NB4 (cell line): ENCODE data around the gene TRMU.

Experiments
- DNase-seq: peaks from one replicate; pipeline ENCODE4 v3.0.0; 2010; ENCODE audit warnings: low read depth
- H3K4me3 ChIP-seq: one replicate; pipeline ENCODE4 v1.5.1; 2011; ENCODE audit warnings: mild to moderate bottlenecking, low read depth, low read length, moderate library complexity
- MYC ChIP-seq: IDR thresholded peaks from 2 replicates; pipeline ENCODE4 v1.6.1; 2011; ENCODE audit warnings: low read depth, low read length
- POLR2A ChIP-seq: IDR thresholded peaks from 2 replicates; pipeline ENCODE4 v1.6.1; 2011; ENCODE audit warnings: mild to moderate bottlenecking; ENCODE audit not compliant: insufficient read length; ENCODE audit errors: extremely low read depth
- TF ChIP-seq, protein P1 (sequence below): IDR thresholded peaks from one replicate; pipeline ENCODE4 v1.5.1; 2012; ENCODE audit warnings: low read depth, low read length
- TF ChIP-seq, protein P2 (sequence below): IDR thresholded peaks from 2 replicates; pipeline ENCODE4 v1.6.1; 2011; ENCODE audit warnings: low read depth, low read length

TRMU gene

DNA sequence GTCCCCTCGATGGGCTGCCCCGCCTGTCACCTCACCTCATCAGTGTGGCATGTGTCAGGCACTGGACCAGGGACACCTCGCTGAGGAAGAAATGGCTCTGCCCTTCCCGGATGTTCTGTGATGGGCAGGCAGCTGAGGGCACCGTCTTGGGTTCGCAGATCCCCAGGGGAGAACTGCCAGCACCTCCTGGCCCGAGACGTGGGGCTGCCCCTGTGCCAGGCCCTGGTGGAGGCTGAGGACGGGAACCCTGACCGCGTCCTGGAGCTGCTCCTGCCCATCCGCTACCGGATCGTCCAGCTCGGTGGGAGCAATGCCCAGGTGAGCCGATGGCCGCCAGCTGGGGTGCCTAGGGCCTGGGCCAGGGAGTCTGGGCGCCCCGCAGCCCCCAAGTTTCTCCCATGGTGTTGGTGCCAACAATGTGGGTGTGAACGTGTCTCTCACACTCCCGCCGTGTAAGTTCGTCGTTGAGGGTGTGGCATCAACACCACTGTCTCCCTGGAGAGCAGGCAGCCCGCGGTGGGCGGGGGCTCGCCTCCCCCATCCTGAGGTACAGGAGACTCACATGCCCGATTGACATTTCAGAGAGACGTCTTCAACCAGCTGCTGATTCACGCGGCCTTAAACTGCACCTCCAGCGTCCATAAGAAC, 46.1 kb upstream of the TRMU start:
- H3K4me3 ChIP-seq, result no peak overlapping the region
- DNase-seq, result peak; percentile 25
- no peak for TF ChIP-seq POLR2A

DNA sequence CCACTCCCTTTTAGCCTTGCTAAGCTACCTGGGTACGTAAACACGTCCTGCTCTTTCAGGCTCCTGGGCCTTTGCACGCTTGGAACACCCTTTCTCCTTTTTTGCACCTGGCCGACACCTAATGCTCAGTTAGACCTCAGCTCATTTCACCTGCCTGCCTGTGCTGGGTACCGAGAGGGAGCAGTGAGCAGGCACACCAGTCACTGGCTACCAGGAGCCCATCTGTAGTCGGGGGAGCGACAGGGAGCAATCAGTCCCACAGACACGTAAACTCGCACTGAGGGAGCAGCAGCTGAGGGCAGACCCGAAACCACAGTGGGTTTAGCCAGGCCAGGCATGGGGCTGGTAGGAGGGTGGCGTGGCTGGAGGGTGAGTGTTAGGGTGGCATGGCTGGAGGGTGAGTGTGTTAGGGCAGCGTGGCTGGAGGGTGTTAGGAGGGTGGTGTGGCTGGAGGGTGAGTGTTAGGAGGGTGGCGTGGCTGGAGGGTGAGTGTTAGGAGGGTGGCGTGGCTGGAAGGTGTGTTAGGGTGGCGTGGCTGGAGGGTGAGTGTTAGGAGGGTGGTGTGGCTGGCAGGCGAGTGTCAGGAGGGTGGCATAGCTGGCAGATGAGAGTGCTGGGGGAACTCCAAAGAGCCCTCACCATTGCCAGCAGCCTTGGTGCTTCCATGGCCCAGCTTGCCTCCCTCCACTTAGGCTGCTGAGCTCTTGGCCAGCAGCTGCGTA, 45.2 kb upstream of the TRMU start:
- no peak overlapping the region for H3K4me3 ChIP-seq
- no peak for TF ChIP-seq MYC
- TF ChIP-seq, protein P1, sequence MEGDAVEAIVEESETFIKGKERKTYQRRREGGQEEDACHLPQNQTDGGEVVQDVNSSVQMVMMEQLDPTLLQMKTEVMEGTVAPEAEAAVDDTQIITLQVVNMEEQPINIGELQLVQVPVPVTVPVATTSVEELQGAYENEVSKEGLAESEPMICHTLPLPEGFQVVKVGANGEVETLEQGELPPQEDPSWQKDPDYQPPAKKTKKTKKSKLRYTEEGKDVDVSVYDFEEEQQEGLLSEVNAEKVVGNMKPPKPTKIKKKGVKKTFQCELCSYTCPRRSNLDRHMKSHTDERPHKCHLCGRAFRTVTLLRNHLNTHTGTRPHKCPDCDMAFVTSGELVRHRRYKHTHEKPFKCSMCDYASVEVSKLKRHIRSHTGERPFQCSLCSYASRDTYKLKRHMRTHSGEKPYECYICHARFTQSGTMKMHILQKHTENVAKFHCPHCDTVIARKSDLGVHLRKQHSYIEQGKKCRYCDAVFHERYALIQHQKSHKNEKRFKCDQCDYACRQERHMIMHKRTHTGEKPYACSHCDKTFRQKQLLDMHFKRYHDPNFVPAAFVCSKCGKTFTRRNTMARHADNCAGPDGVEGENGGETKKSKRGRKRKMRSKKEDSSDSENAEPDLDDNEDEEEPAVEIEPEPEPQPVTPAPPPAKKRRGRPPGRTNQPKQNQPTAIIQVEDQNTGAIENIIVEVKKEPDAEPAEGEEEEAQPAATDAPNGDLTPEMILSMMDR, result no peak
- TF ChIP-seq, protein P2, sequence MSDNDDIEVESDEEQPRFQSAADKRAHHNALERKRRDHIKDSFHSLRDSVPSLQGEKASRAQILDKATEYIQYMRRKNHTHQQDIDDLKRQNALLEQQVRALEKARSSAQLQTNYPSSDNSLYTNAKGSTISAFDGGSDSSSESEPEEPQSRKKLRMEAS, result no peak
- no peak for TF ChIP-seq POLR2A
- no peak for DNase-seq

DNA sequence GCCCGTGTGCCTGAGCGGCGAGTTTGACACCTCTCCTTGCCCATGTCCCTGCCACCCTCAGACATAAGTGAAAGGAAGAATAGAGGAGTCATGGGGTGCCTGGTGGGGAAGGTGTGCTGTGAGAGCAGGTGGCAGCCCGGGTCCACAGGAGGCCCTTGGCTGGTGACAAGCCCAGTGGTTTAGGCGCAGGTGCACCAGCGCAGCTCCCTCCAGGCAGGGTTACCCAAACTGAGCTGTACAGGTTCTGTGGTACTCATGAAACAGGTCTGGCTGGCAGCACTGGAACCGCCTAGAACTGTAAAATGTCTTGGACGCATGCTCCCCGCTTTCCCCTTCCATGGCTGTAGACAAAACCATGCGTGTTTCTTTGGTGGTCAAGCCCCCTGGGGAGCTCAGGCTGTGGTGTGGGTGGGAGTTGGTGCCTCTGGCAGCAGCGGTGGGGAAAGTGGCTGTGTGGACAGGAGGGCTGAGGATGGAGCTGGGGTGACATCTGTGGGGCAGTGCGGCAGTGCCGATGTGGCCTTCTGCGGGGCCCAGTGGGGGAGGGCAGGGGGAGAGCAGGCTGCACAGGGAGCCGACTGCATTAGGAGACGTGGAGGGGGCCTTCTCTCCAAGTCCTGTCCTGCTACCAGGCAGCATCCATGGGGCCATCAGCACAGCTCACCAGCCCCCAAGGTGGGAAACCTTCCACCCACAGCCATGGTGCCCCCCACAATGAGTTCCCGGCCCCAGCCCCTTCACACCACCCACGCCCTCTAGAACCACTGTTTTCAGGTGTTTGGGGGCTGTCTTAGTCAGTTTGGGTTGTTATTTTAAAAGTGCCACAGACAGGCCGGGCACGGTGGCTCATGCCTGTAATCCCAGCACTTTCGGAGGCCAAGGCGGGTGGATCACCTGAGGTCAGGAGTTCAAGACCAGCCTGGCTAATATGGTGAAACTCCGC, 44.4 kb upstream of the TRMU start:
- peak; percentile 45 for DNase-seq
- TF ChIP-seq, protein P1, result no peak
- no peak for TF ChIP-seq POLR2A
- no peak for TF ChIP-seq MYC
- TF ChIP-seq, protein P2, result no peak
- no peak overlapping the region for H3K4me3 ChIP-seq

DNA sequence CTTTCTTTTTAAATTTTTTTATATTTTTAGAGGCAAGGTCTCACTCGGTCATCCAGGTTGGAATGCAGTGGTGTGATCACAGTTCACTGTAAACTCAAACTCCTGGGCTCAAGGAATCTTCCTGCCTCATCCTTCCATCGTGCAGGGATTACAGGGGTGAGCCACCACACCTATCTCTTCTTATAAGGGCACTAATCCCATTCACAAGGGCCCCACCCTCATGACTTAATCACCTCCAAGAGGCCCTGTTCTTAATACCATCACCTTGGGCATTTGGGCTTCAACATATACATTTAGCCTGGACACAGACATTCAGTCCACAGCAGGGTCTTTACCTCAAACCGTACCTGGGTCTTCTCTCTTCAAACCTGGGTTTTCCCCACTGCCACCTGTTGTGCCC, 43.3 kb upstream of the TRMU start:
- TF ChIP-seq MYC, result no peak
- TF ChIP-seq, protein P2, result no peak
- TF ChIP-seq, protein P1, result no peak
- no peak for TF ChIP-seq POLR2A
- no peak overlapping the region for H3K4me3 ChIP-seq
- DNase-seq, result no peak

DNA sequence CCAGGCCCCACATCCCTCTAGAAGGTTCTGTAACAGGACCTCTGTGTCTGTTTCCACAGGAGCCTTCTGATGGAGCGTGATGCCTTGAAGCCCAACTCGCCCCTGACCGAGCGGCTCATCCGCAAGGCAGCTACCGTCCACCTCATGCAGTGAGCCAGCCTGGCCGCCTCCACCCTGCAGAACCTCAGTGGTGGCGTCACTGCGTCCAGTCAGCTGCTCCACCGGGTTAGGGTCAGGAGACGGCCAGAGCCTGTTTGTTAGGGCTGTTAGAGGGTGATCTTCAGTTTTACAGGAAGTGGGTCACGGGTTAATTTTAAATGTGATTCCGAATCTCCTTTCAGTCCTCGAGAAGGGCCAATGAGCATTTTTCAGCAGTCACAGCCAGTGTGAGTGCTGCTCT, 42.8 kb upstream of the TRMU start:
- H3K4me3 ChIP-seq, result no peak overlapping the region
- TF ChIP-seq, protein P2, result no peak
- TF ChIP-seq MYC, result no peak
- TF ChIP-seq POLR2A, result no peak
- TF ChIP-seq, protein P1, result no peak
- no peak for DNase-seq
